Panc1 (cell line): ENCODE results near the gene MRPL27.

Experiments used
- CTCF ChIP-seq: fragments of 450-650 bp; IDR thresholded peaks from 2 replicates; pipeline ENCODE4 v1.5.1; 2017; ENCODE audit warnings: mild to moderate bottlenecking
- TCF7L2 ChIP-seq: IDR thresholded peaks from 2 replicates; pipeline ENCODE4 v1.6.1; 2011; ENCODE audit warnings: mild to moderate bottlenecking, low read depth, low read length, inconsistent platforms

- TF ChIP-seq CTCF (no peak), TCF7L2 (no peak)
Observed at GRCh38 chr17:50325906-50326305, 47.1 kb downstream of the MRPL27 start.
